Activated CD8-positive, alpha-beta memory T cell treated with anti-CD3 and anti-CD28 coated beads, Interleukin-2, amount 50 U/mL, for 4 hours (primary cell): ENCODE data around the gene CPNE8.

Experiments used
- DNase-seq: peaks from one replicate; pipeline ENCODE4 v3.0.0-alpha.2; 2020

Gene CPNE8

GRCh38 chr12:38610808-38611350, 294.5 kb downstream of the CPNE8 start:
- no peak for DNase-seq

GRCh38 chr12:38607295-38607694, 298.1 kb downstream of the CPNE8 start:
- DNase-seq: no peak
